Skeletal muscle satellite cell (primary cell): Measurements from ENCODE around the gene SYCE1L.
A peak's percentile ranks its signal among the peaks of the same experiment; 100 is the strongest.
"Not testable (repeated sequence)": the region's sequence is repeated elsewhere in the genome, so short reads cannot be mapped to it uniquely, and the experiment has no call there.

Experiments used
- H3K27me3 ChIP-seq: 2 replicates; pipeline ENCODE4 v1.7.0; 2013; ENCODE audit warnings: low read length; ENCODE audit not compliant: control insufficient read depth, insufficient read depth
- H3K36me3 ChIP-seq: 2 replicates; pipeline ENCODE4 v1.7.0; 2013; ENCODE audit warnings: mild to moderate bottlenecking, control low read depth, low read length; ENCODE audit not compliant: insufficient read depth
- H3K4me1 ChIP-seq: 2 replicates; pipeline ENCODE4 v1.7.0; 2013; ENCODE audit warnings: low read length; ENCODE audit not compliant: control insufficient read depth, insufficient read depth
- H3K4me2 ChIP-seq: 2 replicates; pipeline ENCODE4 v1.7.0; 2013; ENCODE audit warnings: mild to moderate bottlenecking, low read length
- H3K4me3 ChIP-seq: 2 replicates; pipeline ENCODE4 v1.7.0; 2013; ENCODE audit warnings: low read length
- H3K9ac ChIP-seq: 2 replicates; pipeline ENCODE4 v1.7.0; 2013; ENCODE audit warnings: mild to moderate bottlenecking, low read depth, low read length, moderate library complexity
- H3K9me3 ChIP-seq: replicated peaks from 2 replicates; pipeline ENCODE4 v1.7.0; 2013; ENCODE audit warnings: mild to moderate bottlenecking, control low read depth, low read length

SYCE1L gene

DNA sequence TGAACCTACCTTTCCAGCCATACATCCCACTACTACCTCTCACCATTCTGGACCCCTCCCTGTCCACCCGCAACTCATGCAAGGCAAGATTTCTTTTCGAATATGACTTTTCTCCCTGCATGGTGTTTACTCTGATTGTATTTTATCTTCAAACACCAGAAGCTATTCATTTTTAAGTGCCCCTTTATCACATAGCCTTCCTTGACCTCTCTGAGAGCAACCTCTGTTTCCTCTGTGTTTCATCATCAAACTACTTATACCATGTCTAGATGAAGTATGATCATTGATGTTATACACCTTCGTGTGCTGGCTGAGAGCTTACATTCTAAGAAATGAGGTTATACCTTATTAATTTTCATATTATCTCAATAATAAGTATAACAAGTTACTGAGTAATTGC, 31.8 kb downstream of the SYCE1L start:
- Histone ChIP-seq H3K9me3 (no peaks in the 10 kb centered on the region), H3K9ac (no peak overlapping the region), H3K4me3 (no peak overlapping the region)

DNA sequence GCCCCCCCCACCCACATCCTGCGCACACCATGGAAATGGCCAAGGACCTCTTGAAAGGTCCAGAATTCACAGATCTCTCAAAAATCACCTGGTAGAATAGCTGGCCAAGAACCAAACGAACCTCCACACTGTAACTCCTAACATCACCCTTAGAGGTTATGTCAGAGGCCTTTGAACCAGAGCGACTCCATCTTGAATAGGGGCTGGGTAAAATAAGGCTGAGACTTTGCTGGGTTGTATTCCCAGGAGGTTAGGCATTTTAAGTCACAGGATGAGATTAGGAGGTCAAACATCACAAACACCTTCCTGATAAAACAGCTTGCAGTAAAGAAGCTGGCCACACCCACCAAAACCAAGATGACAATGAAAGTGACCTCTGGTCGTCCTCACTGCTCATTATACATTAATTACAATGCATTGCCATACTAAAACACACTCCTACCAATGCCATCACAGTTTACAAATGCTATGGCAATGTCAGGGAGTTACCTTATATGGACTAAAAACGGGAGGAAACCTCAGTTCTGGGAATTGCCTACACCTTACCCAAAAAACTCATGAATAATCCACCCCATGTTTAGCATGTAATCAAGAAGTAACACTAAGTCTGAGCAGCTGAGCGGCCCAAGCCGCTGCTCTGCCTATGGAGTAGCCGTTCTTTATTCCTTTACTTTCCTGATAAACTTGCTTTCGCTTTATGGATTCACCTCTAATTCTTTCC, 34.8 kb downstream of the SYCE1L start:
- Histone ChIP-seq H3K4me1 (peaks cover 2% of the 10 kb centered on the region), H3K9ac (no peak overlapping the region), H3K4me2 (no peak overlapping the region), H3K36me3 (no peaks in the 10 kb centered on the region), H3K9me3 (no peaks in the 10 kb centered on the region), H3K27me3 (peaks cover 11% of the 10 kb centered on the region), H3K4me3 (no peak overlapping the region)

More for the DNA sequence above, 31.8 kb downstream of the SYCE1L start:
- Histone ChIP-seq H3K36me3 (no peaks in the 10 kb centered on the region), H3K27me3 (peaks cover 23% of the 10 kb centered on the region), H3K4me1 (no peaks in the 10 kb centered on the region), H3K4me2 (no peak overlapping the region)

DNA sequence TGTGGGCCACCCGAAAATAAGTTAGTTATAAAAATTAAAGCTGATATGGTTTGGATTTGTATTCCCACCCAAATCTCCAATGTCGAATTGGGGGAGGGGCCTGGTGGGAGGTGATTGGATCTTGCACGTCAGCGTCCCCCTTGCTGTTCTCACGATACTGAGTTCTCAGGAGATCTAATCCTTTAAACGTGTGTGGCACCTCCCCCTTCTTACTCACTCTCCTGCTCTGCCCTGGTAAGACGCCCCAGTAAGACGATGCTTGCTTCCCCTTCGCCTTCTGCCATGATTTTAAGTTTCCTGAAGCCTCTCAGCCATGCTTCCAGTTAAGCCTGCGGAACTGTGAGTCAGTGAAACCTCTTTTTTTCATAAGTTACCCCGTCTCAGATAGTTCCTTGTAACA, 35.4 kb downstream of the SYCE1L start:
- peaks cover 2% of the 10 kb centered on the region for H3K4me1 ChIP-seq
- H3K27me3 ChIP-seq: peaks cover 11% of the 10 kb centered on the region
- no peaks in the 10 kb centered on the region for H3K36me3 ChIP-seq
- H3K4me2 ChIP-seq: no peak overlapping the region
- no peaks in the 10 kb centered on the region for H3K9me3 ChIP-seq
- H3K9ac ChIP-seq: no peak overlapping the region
- no peak overlapping the region for H3K4me3 ChIP-seq

DNA sequence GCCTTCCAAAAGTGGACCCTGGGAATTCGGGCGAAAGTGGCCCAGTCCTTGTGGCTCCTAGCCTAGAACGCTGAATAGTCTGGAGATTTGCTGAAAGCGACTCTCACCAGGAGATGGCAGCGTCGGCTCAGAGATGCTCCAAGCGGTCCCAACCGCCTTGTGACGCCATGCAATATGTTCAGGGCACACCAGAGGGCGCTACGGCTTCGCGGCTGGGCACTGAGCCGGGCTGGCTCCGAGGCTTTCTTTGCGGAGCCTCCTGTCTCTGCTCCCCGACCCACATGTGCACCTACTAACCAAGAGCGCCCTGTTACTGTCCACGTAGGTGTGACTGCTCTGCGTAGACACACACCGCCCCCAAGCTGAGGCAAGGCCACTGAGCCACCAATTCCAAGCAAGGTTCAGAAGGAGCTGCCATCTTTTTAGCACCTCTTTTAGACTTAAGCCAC, 36.9 kb downstream of the SYCE1L start:
- Histone ChIP-seq H3K9me3 (no peaks in the 10 kb centered on the region), H3K4me1 (peaks cover 2% of the 10 kb centered on the region), H3K27me3 (peaks cover 11% of the 10 kb centered on the region), H3K36me3 (no peaks in the 10 kb centered on the region), H3K4me3 (peak overlapping the region; percentile 60), H3K4me2 (peak overlapping the region; percentile 77), H3K9ac (no peak overlapping the region)

DNA sequence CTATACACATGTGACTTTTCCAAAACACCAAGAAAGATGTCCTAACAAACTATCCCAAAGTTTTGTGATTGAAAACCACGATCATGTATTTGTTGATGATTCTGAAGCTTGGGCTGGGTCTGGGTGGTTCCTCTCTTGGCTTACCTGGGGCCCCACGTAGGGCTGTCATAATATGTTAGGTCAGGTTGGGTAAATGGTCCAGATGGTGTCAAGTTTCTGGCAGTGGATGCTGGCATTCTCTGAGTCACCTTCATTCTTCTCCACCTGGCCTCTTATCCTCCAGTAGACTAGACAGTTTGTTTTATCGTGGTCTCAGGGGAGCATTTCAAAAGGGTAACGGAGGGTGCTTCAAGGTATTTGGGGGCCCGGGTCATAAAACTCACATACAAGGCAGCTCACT, 39.4 kb downstream of the SYCE1L start:
- no peak overlapping the region for H3K4me2 ChIP-seq
- H3K27me3 ChIP-seq: peaks cover 8% of the 10 kb centered on the region
- H3K36me3 ChIP-seq: no peaks in the 10 kb centered on the region
- peaks cover 2% of the 10 kb centered on the region for H3K4me1 ChIP-seq
- no peak overlapping the region for H3K4me3 ChIP-seq
- H3K9ac ChIP-seq: no peak overlapping the region
- no peaks in the 10 kb centered on the region for H3K9me3 ChIP-seq

DNA sequence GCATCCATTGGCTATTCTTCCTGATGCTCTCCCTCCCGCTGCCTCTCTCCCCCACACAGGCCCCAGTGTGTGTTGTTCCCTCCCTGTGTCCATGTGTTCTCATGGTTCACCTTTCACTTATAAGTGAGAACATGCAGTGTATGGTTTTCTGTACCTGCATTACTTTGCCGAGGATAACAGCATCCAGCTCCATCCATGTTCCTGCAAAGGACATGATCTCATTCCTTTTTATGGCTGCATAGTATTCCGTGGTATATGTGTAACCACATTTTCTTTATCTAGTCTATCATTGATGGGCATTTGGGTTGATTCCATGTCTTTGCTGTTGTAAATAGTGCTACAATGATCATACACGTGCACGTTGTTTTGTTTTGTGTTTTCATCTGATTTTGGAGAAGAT, 43.3 kb downstream of the SYCE1L start:
- not testable (repeated sequence) for H3K4me3 ChIP-seq, H3K4me1 ChIP-seq, H3K27me3 ChIP-seq, H3K4me2 ChIP-seq, H3K9me3 ChIP-seq, H3K9ac ChIP-seq, H3K36me3 ChIP-seq

DNA sequence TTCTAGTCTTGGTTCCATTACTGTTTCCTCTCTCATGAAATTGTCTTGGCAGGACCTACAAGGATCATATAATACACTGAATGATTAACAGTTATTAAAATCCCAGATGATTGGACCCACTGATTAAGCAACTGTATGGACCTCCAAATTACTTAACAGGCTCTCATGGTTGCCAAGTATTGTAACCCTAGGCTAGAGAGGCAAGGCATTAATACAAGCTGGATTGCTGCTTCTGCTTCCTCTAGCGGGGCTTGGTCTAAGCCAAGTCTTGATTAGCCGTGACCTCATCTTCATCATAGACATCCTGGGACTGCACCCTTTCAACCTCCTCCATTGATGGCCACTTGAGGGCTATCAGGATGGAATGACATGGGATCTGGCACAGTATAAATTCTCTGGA, 46.9 kb downstream of the SYCE1L start:
- H3K9ac ChIP-seq: no peak overlapping the region
- no peaks in the 10 kb centered on the region for H3K9me3 ChIP-seq
- H3K4me2 ChIP-seq: no peak overlapping the region
- H3K4me1 ChIP-seq: no peaks in the 10 kb centered on the region
- no peak overlapping the region for H3K4me3 ChIP-seq
- no peaks in the 10 kb centered on the region for H3K36me3 ChIP-seq
- no peaks in the 10 kb centered on the region for H3K27me3 ChIP-seq

DNA sequence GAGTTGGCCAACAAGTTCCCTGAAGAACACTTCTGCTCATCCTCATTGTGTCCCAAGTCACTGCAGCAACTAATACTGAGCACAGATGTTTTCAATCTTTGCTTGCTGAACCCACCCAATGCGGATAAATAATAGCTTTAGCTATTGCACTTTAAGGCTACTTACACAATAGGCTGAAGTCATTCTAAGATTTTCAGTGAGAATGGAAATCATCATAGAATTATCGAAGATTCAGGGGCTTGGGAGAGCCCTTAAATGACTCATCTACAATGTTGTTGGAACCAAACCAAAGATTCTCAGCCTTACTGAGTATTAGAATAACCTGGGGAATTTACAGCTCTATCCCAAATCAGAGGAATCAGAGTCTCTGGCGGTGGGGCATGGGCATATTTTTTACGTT, 51.2 kb downstream of the SYCE1L start:
- Histone ChIP-seq H3K4me3 (no peak overlapping the region), H3K9me3 (no peaks in the 10 kb centered on the region), H3K4me1 (no peaks in the 10 kb centered on the region), H3K4me2 (no peak overlapping the region), H3K27me3 (no peaks in the 10 kb centered on the region), H3K9ac (no peak overlapping the region), H3K36me3 (no peaks in the 10 kb centered on the region)
